K562 (cell line): Measurements from ENCODE around the gene CNPY3. TPM values are rescaled to one million over a fixed set of nuclear protein-coding genes. Genes with fewer than 3 reads are reported as not detected.
A peak's percentile ranks its signal among the peaks of the same experiment; 100 is the strongest.

Source experiments
- CBFA2T3 ChIP-seq: fragments of 450-650 bp; IDR thresholded peaks from 2 replicates; pipeline ENCODE4 v1.6.1; 2017
- CXXC5 ChIP-seq: fragments of 250-450 bp; sonication (Bioruptor Pico); IDR thresholded peaks from 2 replicates; pipeline ENCODE4 v1.8.0; 2022; ENCODE audit warnings: inconsistent platforms, mild to moderate bottlenecking, moderate library complexity
- E4F1 ChIP-seq: fragments of 250-450 bp; sonication (Bioruptor Pico); IDR thresholded peaks from 2 replicates; pipeline ENCODE4 v1.5.0; 2021; ENCODE audit warnings: mild to moderate bottlenecking, borderline replicate concordance
- FOSL1 ChIP-seq: fragments of 200-800 bp; sonication (Bioruptor generic); conservative IDR thresholded peaks from 2 replicates; pipeline ENCODE4 v1.6.1; 2016; ENCODE audit warnings: missing genetic modification characterization, missing compliant biosample characterization
- GTF2A2 ChIP-seq: IDR thresholded peaks from 2 replicates; pipeline ENCODE4 v1.6.1; 2016; ENCODE audit warnings: mild to moderate bottlenecking, missing genetic modification characterization, missing compliant biosample characterization
- HDAC6 ChIP-seq: IDR thresholded peaks from 2 replicates; pipeline ENCODE4 v1.6.1; 2012; ENCODE audit warnings: low read depth, mild to moderate bottlenecking, control low read depth, inconsistent platforms, low read length, moderate library complexity
- HDGF ChIP-seq: fragments of 450-650 bp; IDR thresholded peaks from 2 replicates; pipeline ENCODE4 v1.6.1; 2016
- HINFP ChIP-seq: fragments of 450-650 bp; conservative IDR thresholded peaks from 2 replicates; pipeline ENCODE4 v1.6.1; 2016; ENCODE audit warnings: missing genetic modification characterization, low read depth, mild to moderate bottlenecking, control low read depth, missing compliant biosample characterization
- KAT7 ChIP-seq: sonication (generic); formaldehyde crosslinking; IDR thresholded peaks from 2 replicates; pipeline ENCODE4 v1.8.0; 2022; ENCODE audit warnings: missing genetic modification reagents, mild to moderate bottlenecking, borderline replicate concordance
- L3MBTL2 ChIP-seq: fragments of 450-650 bp; IDR thresholded peaks from 2 replicates; pipeline ENCODE4 v1.6.1; 2016; ENCODE audit warnings: mild to moderate bottlenecking, moderate library complexity
- NCOA2 ChIP-seq, 2 experiments: fragments of 450-650 bp; IDR thresholded peaks; 2 replicates each; pipeline ENCODE4 v1.6.1; 2018; ENCODE audit warnings: mild to moderate bottlenecking in 2 of 2, moderate library complexity in 1 of 2; ENCODE audit not compliant: partially characterized antibody in 2 of 2
- NCOR1 ChIP-seq: fragments of 450-650 bp; IDR thresholded peaks from 2 replicates; pipeline ENCODE4 v1.6.1; 2016; ENCODE audit warnings: mild to moderate bottlenecking, moderate library complexity
- NONO ChIP-seq, 2 experiments: fragments of 200-400 bp in 1 of 2; fragments of 450-650 bp in 1 of 2; formaldehyde crosslinking in 1 of 2; IDR thresholded peaks; 2 replicates each; pipeline ENCODE4 v1.6.1; 2017; ENCODE audit warnings: low read depth in 2 of 2, mild to moderate bottlenecking in 2 of 2, moderate library complexity in 2 of 2, low read length in 1 of 2
- NR0B1 ChIP-seq: fragments of 450-650 bp; IDR thresholded peaks from one replicate; pipeline ENCODE4 v1.6.1; 2018; ENCODE audit warnings: mild to moderate bottlenecking, moderate library complexity; ENCODE audit not compliant: partially characterized antibody
- PHF20 ChIP-seq: fragments of 450-650 bp; IDR thresholded peaks from 2 replicates; pipeline ENCODE4 v1.6.1; 2018; ENCODE audit not compliant: partially characterized antibody
- RAD21 ChIP-seq, 2 experiments: fragments of 250-450 bp in 1 of 2; fragments of 450-650 bp in 1 of 2; sonication (Bioruptor Pico) in 1 of 2; formaldehyde crosslinking in 1 of 2; IDR thresholded peaks in 1 of 2; conservative IDR thresholded peaks in 1 of 2; 2 replicates each; pipeline versions ENCODE4 v1.4.0 to v1.8.0; 2020 to 2022; ENCODE audit warnings: mild to moderate bottlenecking in 2 of 2, moderate library complexity in 1 of 2
- TARDBP ChIP-seq: fragments of 450-650 bp; IDR thresholded peaks from 2 replicates; pipeline ENCODE4 v1.6.1; 2016
- TCF3 ChIP-seq: sonication (generic); formaldehyde crosslinking; IDR thresholded peaks from 2 replicates; pipeline ENCODE4 v1.4.0; 2020; ENCODE audit warnings: mild to moderate bottlenecking, missing genetic modification reagents
- ZNF174 ChIP-seq: fragments of 250-450 bp; sonication (Bioruptor Pico); IDR thresholded peaks from 2 replicates; pipeline ENCODE4 v1.4.0; 2020; ENCODE audit warnings: mild to moderate bottlenecking
- ZSCAN32 ChIP-seq: fragments of 450-650 bp; formaldehyde crosslinking; IDR thresholded peaks from 2 replicates; pipeline ENCODE4 v1.4.0; 2020; ENCODE audit warnings: mild to moderate bottlenecking, moderate library complexity
- polyA plus RNA-seq, 8 experiments: library from polyadenylated mRNA; depleted of rRNA in 4 of 8; stranded (reverse) in 5 of 8; unstranded in 3 of 8; fragments of >200 nt; fragmentation: Nextera tagmentation in 2 of 8; fragmentation: Illumina TruSeq in 1 of 8; extraction: Ambion mirVana in 2 of 8; extraction: Trizol in 1 of 8; gene quantifications; 2 replicates each; pipeline versions ENCODE4 v1.2.1 to v1.2.3, GENCODE V29; 2011 to 2014; ENCODE audit warnings: inconsistent platforms in 1 of 8, missing spikeins in 1 of 8
- total RNA-seq, 7 experiments: library from RNA; depleted of rRNA in 6 of 7; stranded (reverse); fragments of >200 nt in 6 of 7; fragmentation: Illumina TruSeq in 2 of 7; extraction: Trizol in 2 of 7; gene quantifications; 2 replicates each; pipeline versions ENCODE4 v1.2.1 to v1.2.3, GENCODE V29; 2011 to 2021; ENCODE audit warnings: low replicate concordance in 1 of 7
- TF ChIP-seq, protein P1 (sequence below): IDR thresholded peaks from 2 replicates; pipeline ENCODE4 v1.6.1; 2012; ENCODE audit warnings: low read depth, low read length, improper control_type of control experiment, borderline replicate concordance

The CNPY3 gene
- total and polyA plus RNA-seq, 9 of the 15 experiments (the other 6 are each of a cell fraction or from before 2014, with no cell fraction given): 2.4 to 37.4 (median 21.2) TPM

- TF ChIP-seq, protein P1, sequence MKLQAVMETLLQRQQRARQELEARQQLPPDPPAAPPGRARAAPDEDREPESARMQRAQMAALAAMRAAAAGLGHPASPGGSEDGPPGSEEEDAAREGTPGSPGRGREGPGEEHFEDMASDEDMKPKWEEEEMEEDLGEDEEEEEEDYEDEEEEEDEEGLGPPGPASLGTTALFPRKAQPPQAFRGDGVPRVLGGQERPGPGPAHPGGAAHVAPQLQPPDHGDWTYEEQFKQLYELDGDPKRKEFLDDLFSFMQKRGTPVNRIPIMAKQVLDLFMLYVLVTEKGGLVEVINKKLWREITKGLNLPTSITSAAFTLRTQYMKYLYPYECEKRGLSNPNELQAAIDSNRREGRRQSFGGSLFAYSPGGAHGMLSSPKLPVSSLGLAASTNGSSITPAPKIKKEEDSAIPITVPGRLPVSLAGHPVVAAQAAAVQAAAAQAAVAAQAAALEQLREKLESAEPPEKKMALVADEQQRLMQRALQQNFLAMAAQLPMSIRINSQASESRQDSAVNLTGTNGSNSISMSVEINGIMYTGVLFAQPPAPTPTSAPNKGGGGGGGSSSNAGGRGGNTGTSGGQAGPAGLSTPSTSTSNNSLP: peak; percentile 80; the same call in 1 of the 2 replicates
- TF ChIP-seq HINFP (tag): no peak
- TF ChIP-seq HDAC6: no peak
- TF ChIP-seq ZSCAN32 (CRISPR knock-in tag): no peak
- peak; percentile 53; the same call in 1 of the 2 replicates for TF ChIP-seq TCF3 (CRISPR knock-in tag)
- TF ChIP-seq L3MBTL2: peak; percentile 56
- peak; percentile 98 to 99 for TF ChIP-seq RAD21 (CRISPR knock-in tag; conservative IDR thresholded peaks at IDR 0.05 in 1 of 2, IDR thresholded peaks at IDR 0.05 in 1 of 2)
- TF ChIP-seq NONO (IDR thresholded peaks at IDR 0.05; ENCODE audit: low read depth in 2 of 2, low read length in 1 of 2): peak in 1 of 2 experiments; percentile 61; a peak in 1 of 4 replicates
- TF ChIP-seq NR0B1: no peak
- TF ChIP-seq CXXC5 (CRISPR knock-in tag): peak; percentile 38; the same call in 1 of the 2 replicates
- no peak for TF ChIP-seq PHF20
- no peak for TF ChIP-seq HDGF
- TF ChIP-seq E4F1 (CRISPR knock-in tag): no peak
- peak; percentile 36; the same call in 1 of the 2 replicates for TF ChIP-seq NCOR1
- TF ChIP-seq KAT7 (CRISPR knock-in tag): peak; percentile 55; the same call in 1 of the 2 replicates
- no peak for TF ChIP-seq ZNF174 (CRISPR knock-in tag)
- TF ChIP-seq GTF2A2 (tag): no peak
- no peak for TF ChIP-seq NCOA2 (IDR thresholded peaks at IDR 0.05; ENCODE audit: partially characterized antibody in 2 of 2)
- TF ChIP-seq TARDBP: peak; percentile 35; the same call in 1 of the 2 replicates
- TF ChIP-seq FOSL1 (tag): no peak
- peak; percentile 64 for TF ChIP-seq CBFA2T3
Measured at GRCh38 chr6:42901538-42901957, 27.7 kb upstream of the CNPY3 start (continued).
